ENCODE results near the gene SEZ6. TPM values are rescaled to one million over a fixed set of nuclear protein-coding genes. Genes with fewer than 3 reads are reported as not detected.

SEZ6 gene
- total RNA-seq, 1 donor from 2014 or later: 6.9 TPM

GRCh38 chr17:28908640-28909167 is 97.1 kb downstream of the SEZ6 start:
- no peaks in the 10 kb centered on the region for H3K27me3 Mint-ChIP-seq
- peaks cover 11% of the 10 kb centered on the region for H3K4me1 Mint-ChIP-seq (ENCODE audit: unreplicated experiment)
- no peak for TF ChIP-seq CTCF (conservative IDR thresholded peaks at IDR 0.05)
- no peak for DNase-seq (ENCODE audit: extremely low spot score, unreplicated experiment)
- no peaks in the 10 kb centered on the region for H3K9me3 Mint-ChIP-seq
- H3K4me3 Mint-ChIP-seq: no peak overlapping the region
- H3K36me3 Mint-ChIP-seq: peaks cover 17% of the 10 kb centered on the region
- H3K27ac Mint-ChIP-seq: no peak overlapping the region

GRCh38 chr17:28907709-28908475 is 97.9 kb downstream of the SEZ6 start:
- Mint-ChIP-seq H3K4me1 (ENCODE audit: unreplicated experiment) (peaks cover 11% of the 10 kb centered on the region), H3K36me3 (peaks cover 11% of the 10 kb centered on the region)
- no peak for TF ChIP-seq CTCF (conservative IDR thresholded peaks at IDR 0.05)

GRCh38 chr17:28906706-28907438 is 99.0 kb downstream of the SEZ6 start:
- Mint-ChIP-seq H3K27ac (peak overlapping the region; percentile 86), H3K27me3 (no peaks in the 10 kb centered on the region), H3K4me3 (no peak overlapping the region), H3K9me3 (no peaks in the 10 kb centered on the region), H3K36me3 (peaks cover 9% of the 10 kb centered on the region), H3K4me1 (ENCODE audit: unreplicated experiment) (peaks cover 16% of the 10 kb centered on the region)
- no peak for TF ChIP-seq CTCF (conservative IDR thresholded peaks at IDR 0.05)
- DNase-seq (ENCODE audit: extremely low spot score, unreplicated experiment): no peak

More at GRCh38 chr17:28907709-28908475, 97.9 kb downstream of the SEZ6 start:
- Mint-ChIP-seq H3K4me3 (no peak overlapping the region), H3K9me3 (no peaks in the 10 kb centered on the region), H3K27ac (no peak overlapping the region), H3K27me3 (no peaks in the 10 kb centered on the region)
- DNase-seq (ENCODE audit: extremely low spot score, unreplicated experiment): no peak

GRCh38 chr17:28906276-28906675 is 99.6 kb downstream of the SEZ6 start:
- Mint-ChIP-seq H3K27ac (peak overlapping the region; percentile 86), H3K36me3 (peaks cover 9% of the 10 kb centered on the region), H3K4me3 (no peak overlapping the region), H3K9me3 (no peaks in the 10 kb centered on the region), H3K27me3 (no peaks in the 10 kb centered on the region), H3K4me1 (ENCODE audit: unreplicated experiment) (peaks cover 20% of the 10 kb centered on the region)
- TF ChIP-seq CTCF (conservative IDR thresholded peaks at IDR 0.05): no peak
- DNase-seq (ENCODE audit: extremely low spot score, unreplicated experiment): no peak

Other genes starting within 250 kb of the SEZ6 start
- 28.7 and 38.8 TPM in 2 replicates for gene FAM222B, start 163.2 kb downstream of the SEZ6 start, total RNA-seq (ENCODE audit: low replicate concordance)
- gene ERAL1, start 151.0 kb downstream of the SEZ6 start, total RNA-seq (ENCODE audit: low replicate concordance): 42.8 and 51.1 TPM in 2 replicates
- 73.1 and 90.6 TPM in 2 replicates for gene FLOT2, start 108.3 kb downstream of the SEZ6 start, total RNA-seq (ENCODE audit: low replicate concordance)
- gene DHRS13, start 103.0 kb downstream of the SEZ6 start, total RNA-seq (ENCODE audit: low replicate concordance): 19.3 and 20.4 TPM in 2 replicates
- 47.8 and 58.0 TPM in 2 replicates for gene PHF12, start 54.5 kb downstream of the SEZ6 start, total RNA-seq (ENCODE audit: low replicate concordance)
- 3.1 and 3.8 TPM in 2 replicates for gene PIPOX, start 37.1 kb upstream of the SEZ6 start, total RNA-seq (ENCODE audit: low replicate concordance)
- 46.6 and 49.1 TPM in 2 replicates for gene MYO18A, start 174.4 kb upstream of the SEZ6 start, total RNA-seq (ENCODE audit: low replicate concordance)
- gene CRYBA1, start 240.8 kb upstream of the SEZ6 start, total RNA-seq (ENCODE audit: low replicate concordance): 1.4 TPM in 1 of 2 replicates, not detected in the other